Right ventricle myocardium inferior (tissue), 1 donor: Measurements from ENCODE around the gene RETSAT. TPM values are rescaled to one million over a fixed set of nuclear protein-coding genes. Genes with fewer than 3 reads are reported as not detected.
"Not testable (repeated sequence)": the region's sequence is repeated elsewhere in the genome, so short reads cannot be mapped to it uniquely, and the experiment has no call there.

Source experiments
- ATAC-seq: fragments of 200-7000 bp; cut with Tn5 transposase; one replicate; pipeline ENCODE4 v1.9.1; 2020; ENCODE audit warnings: mild to moderate bottlenecking, moderate library complexity
- DNase-seq: peaks from one replicate; pipeline ENCODE4 v3.0.0; 2021; ENCODE audit errors: missing footprints
- intact Hi-C: fragments of 100-400 bp; cut with DNase I; formaldehyde crosslinking; loops from one replicate; pipeline ENCODE4 v1.11.0; 2022
- total RNA-seq: library from RNA; stranded (reverse); fragmentation: NEBNext Ultra II Directional; extraction: Animal tissue kit (Norgen Biotek cat#: 25700); gene quantifications from one replicate; pipeline ENCODE4 v1.2.1, GENCODE V29; 2021
- donor health status: DM: no; HTN: yes; CAD: no; lungs with severe emphysema.

Gene RETSAT
- total RNA-seq, 1 donor from 2014 or later: 44.8 TPM

DNA sequence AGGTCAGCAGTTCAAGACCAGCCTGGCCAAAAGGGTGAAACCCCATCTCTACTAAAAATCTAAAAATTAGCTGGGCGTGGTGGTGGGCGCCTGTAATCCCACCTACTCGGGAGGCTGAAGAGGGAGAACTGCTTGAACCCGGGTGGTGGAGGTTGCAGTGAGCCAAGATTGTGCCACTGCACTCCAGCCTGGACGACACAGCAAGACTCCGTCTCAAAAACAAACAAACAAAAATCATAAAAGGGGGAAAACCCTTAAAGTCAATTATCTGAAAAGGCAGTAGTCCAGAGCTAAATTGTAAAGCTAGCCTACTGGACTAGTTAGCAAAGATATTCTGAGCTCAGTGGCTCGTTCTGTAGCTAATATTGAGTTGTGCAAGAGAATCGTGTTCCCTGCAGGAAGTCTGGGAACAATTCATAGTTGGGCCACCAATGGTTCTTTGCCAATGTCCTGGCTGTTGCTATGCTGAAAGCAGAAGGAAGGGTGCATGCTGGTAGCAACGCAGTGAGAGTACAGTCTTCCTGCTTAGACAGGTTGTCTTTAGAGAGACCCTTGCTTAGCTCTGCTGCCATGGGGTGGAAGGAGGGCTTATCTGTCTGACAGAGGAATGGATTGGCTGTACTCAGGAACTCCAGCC lies 30.9 kb downstream of the RETSAT start:
- no peak for ATAC-seq

DNA sequence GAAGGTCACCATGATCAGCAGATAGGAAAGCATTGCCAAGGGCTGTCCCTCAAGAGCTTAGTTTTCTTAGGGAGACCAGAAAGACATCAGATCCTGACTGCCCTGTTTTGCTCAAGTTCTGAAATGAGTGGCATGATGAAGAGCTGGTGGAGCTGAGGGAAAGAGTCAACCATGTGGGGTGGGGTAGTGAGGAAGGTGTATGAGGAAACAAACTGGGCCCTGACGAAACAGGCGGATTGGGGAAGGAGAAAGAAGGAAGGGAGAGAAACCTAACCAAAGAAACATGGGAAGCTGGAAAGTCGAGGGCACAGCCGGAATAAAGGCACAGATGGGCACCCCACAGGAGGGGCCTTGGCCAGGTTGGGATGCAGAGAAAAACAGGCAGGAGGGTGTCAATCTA lies 34.5 kb downstream of the RETSAT start:
- intact Hi-C loops: no loop called here
- no peak for DNase-seq
- no peak for ATAC-seq

More for the DNA sequence above, 30.9 kb downstream of the RETSAT start:
- intact Hi-C loops: no loop called here
- DNase-seq: no peak

DNA sequence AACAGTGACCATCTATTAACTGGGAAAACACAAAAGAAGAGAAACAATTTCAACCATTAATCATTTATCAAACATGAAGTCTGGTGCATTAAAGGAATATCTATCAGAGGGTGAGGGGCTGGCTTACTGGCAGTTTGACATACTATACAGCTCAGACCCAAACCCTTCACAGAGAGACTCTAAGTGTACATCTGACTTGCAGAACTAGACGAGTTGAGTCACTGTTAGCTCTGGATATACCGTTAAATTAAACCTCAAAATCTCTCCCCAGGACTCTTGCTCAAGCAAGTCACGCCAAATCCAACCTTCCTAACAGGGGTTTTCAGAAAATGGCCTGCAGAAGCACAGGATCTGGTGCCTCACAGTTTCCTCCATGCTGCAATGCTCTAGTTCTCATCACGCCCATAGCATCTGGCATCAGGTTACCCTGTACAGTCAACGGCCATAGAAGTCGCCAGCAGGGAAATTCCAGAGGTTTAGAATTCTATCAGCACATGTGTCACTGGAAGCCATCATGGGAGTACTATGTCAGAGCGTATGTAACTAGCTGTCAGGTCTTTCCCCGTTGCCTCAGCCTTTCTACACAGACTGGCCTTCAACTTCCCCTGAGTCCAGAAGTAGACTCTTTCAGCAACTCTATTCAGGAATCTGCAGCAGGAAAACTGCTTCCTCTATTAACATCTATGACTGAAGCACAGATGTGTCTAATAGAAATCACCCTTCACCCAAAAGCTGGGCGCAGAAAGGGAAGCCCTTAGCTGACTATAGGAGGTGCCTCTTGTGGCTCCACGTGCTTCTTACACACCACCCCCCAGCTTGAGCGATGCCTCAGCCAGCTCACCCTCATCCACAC lies 35.9 kb downstream of the RETSAT start:
- no peak for ATAC-seq
- no peak for DNase-seq
- intact Hi-C loops: no loop called here

DNA sequence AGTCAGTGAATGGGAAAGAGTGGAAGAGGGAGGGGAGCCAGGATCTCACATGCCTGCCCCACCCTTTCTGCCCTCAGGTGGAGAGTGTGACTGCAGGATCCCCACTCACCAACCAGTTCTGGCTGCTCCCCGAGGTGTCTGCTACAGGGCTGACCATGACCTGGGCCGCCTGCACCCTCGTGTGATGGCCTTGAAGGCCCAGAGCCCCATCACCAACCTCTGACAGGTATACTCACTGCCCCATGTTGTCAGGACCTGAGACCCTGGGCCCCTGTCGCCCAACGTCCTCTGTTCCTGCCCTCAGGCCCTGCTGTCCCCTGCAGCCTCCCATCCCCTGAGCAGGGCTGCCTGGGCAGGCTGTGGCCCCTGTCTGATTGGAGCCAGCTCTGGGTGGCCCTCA lies 38.4 kb downstream of the RETSAT start:
- DNase-seq, ATAC-seq, intact Hi-C loops: not testable (repeated sequence)

DNA sequence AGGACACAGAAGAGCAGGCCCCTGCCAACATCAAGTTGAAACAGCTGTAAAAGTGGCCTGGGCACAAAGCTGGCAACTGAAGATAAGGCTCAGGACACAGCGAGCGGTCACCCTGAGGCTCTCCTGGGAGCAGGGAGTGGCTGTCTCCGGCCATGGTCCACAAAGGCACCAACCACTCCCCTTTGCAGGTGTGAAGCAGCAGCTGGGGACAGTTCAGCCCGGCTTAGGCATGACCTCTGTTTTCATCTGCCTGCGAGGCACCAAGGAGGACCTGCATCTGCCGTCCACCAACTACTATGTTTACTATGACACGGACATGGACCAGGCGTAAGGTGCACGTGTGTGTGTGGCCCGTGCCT lies 39.5 kb downstream of the RETSAT start:
- DNase-seq (no peak), ATAC-seq (peak; percentile 35)
- intact Hi-C loops: no loop called here

DNA sequence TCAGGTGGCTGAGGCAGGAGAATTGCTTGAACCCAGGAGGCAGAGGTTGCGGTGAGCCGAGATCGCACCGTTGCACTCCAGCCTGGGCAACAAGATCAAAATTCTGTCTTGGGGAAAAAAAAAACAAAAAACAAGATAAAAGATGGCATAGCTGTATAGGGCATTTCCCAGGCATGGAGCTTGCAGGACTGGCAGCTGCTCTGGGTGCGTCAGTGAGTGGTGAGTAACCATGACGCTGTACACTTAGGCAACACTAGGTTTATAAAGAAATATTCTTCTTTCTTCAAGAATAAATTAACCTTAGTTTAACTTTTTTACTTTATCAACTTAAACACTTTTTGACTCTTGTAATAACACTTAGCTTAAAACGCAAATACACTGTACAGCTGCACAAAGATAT lies 41.9 kb downstream of the RETSAT start:
- intact Hi-C loops: no loop called here
- no peak for DNase-seq
- ATAC-seq: no peak

DNA sequence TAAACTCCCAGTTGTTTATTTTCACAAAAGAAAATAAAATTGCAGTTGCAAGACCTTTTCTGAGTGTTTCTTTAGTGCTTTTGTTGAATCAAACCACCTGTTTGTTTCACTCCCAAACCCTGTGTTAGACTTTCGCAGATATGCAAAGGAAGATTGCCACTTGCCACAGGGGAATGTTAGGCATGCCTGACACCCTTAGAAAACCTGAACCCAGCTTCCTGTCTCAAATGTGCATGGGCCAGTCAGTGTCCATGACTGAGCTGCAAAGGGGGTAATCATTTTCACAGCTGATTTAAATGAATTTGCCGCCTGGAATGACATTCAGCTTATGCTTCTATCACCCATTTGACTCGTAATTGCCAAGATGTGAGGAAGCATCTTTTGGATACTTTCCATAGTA lies 44.0 kb downstream of the RETSAT start:
- ATAC-seq (no peak), DNase-seq (no peak)
- intact Hi-C loops: no loop called here

DNA sequence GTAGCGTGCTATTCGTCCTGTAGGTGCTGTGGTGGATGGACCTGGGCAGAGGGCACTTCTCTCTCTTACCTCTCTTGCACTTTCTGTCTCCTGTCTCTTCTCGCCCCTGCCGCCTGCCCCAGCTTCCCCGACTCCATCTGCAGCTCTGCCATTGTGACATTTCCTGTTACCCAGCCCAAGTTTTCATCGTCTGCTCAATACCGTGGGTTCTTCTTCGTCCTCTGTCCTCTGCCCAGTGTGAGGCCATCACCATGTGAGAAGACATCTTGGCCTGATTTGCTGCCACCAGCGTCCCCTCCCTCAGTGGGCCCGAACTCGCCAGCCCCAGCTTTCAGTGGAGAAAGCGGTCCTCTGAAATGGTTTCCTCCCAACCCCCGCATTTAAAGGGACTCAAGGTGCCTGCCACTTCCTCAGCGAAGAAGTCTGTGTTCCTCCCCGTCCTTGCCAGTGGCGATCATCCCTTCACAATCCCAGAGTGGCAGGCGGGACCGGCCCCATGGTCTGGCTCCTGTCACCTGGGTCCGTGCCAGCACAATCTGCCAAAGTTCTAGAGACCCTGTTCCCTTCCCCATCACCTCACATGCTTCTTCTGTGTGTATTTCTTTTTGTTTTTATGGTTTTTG lies 44.5 kb downstream of the RETSAT start:
- no peak for ATAC-seq
- intact Hi-C loops: no loop called here
- DNase-seq: no peak

DNA sequence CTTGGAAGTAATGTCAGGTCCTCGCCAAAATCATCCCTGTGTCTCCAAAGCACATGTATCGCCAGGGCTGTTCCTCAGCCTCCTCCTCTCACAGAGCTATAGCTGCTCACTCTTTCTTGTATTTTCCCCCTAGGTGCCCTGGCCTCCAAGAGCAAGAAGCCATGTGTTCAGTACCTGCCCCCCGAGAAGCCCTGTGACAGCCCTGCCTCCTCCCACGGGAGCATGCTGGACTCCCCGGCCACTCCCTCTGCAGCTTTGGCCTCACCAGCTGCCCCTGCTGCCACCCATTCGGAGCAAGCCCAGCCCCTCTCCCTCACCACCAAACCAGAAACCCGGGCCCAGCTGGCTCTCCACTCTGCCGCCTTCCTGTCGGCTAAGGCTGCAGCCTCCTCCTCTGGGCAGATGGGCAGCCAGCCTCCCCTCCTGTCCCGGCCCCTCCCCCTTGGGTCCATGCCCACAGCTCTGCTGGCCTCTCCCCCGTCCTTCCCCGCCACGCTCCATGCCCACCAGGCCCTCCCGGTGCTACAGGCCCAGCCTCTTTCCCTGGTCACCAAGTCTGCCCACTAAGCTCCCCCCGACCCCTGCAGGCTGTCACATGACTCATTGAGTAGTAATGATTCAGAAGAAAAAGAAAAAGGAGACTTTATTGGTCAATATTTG lies 45.3 kb downstream of the RETSAT start:
- DNase-seq (no peak), ATAC-seq (peak; percentile 35)
- intact Hi-C loops: no loop called here

DNA sequence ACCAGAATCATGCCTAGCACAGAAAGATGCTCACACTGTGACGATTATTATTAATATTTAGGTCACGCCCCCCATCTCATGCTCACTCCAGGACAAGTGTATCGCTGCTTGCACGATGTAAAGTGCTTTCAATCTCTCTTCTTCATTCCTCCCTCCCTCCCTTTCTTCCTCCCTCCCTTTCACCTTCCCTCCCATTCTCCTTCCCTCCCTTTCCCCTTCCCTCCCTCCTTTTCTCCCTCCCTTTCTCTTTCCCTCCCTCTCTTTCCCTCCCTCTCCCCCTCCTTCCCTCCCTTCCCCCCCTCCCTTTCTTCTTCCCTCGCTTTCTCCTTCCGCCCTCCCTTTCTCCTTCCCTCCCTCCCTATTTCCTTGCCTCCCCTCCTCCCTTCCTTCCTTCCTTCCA lies 46.1 kb downstream of the RETSAT start:
- DNase-seq: no peak
- intact Hi-C loops: no loop called here
- no peak for ATAC-seq

DNA sequence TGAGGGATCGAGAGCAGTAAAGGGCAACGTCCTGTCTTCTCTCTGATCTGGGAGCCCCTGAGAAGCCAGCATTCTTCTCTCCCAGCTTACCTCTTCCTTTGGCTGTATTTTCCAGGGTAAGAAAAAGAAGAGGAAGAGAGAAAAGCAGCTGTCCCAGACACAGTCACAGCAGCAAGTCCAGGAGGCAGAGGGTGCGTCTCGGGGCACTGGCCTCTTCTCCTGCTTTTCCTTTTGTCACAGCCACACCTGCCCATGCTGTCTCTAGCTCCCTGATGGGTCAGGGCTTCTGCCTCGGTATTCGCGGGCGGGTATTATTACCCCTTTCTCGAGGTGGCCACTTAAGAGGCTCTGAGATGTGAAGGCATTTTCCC lies 46.8 kb downstream of the RETSAT start:
- intact Hi-C loops: no loop called here
- DNase-seq (no peak), ATAC-seq (no peak)

DNA sequence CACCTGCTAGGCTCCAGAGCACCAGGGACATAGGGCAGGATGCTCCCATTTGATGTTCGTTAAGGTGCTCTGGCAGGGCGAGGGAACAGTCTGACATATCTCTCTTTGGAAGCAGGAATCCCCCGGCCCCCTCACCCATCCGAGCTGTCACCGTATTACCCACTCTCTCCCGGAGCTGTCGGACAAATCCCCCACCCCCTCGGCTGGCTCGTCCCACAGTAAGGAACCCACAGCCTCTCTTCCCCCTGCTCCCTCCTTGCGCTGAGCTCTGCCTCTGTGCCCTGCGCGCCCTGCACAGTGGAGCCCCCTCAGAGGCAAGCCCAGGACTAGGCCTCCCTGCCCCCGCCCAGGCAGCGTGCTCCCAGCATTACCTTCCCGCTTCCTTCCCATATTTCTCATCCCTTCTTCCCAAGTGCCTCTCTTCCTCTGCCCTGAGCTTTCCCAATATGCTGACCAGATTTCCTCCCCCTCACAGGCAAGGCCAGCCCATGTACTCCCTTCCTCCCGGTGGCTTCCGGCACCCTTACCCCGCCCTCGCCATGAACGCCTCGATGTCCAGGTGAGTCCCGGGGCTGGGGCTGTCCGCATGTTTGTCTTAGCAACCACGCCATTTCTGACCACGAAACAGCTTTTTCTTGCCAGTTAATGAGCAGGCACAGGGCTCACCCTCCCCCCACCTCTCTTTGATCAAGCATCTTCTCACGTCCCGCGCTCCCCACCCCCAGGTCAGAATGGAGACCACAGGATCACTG lies 50.4 kb downstream of the RETSAT start:
- intact Hi-C loops: no loop called here

DNA sequence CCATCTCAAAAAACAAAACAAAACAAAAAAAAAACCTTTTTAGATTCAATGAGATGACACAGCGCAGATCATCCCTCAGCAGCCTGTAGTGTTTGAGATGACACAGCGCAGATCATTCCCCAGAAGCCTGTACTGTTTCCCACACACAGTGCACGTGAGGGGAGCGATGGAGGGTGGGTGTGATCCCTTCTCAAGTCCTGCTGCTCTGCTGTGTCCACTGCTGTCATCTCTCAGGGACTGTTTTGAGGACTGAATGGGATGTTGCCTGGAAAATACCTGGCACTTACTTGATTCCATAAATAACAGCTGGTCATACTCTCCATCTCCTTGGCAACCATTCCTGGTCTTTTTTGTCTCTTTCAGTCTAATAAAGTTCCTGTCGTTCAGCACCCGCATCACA lies 52.2 kb downstream of the RETSAT start:
- intact Hi-C loops: no loop called here
- ATAC-seq: peak; percentile 45
- DNase-seq: no peak

More for the DNA sequence above, 50.4 kb downstream of the RETSAT start:
- DNase-seq (no peak), ATAC-seq (no peak)

Other genes with a start within 250 kb of the RETSAT start
- gene TCF7L1, start 221.1 kb downstream of the RETSAT start, total RNA-seq: 9.3 TPM
- 65.6 TPM for gene TGOLN2, start 26.5 kb downstream of the RETSAT start, total RNA-seq
- 10.2 TPM for gene ELMOD3, start 241 bp upstream of the RETSAT start, total RNA-seq
- 5.2 TPM for gene CAPG, start 55.8 kb upstream of the RETSAT start, total RNA-seq
- gene SH2D6, start 64.2 kb upstream of the RETSAT start, total RNA-seq: not detected
- gene MAT2A, start 184.6 kb upstream of the RETSAT start, total RNA-seq: 118 TPM
- gene GGCX, start 207.0 kb upstream of the RETSAT start, total RNA-seq: 26.9 TPM
- 26.1 TPM for gene VAMP8, start 223.1 kb upstream of the RETSAT start, total RNA-seq
- gene VAMP5, start 229.9 kb upstream of the RETSAT start, total RNA-seq: 62.1 TPM
- gene RNF181, start 241.2 kb upstream of the RETSAT start, total RNA-seq: 87.8 TPM
- 10.8 TPM for gene TMEM150A, start 248.2 kb upstream of the RETSAT start, total RNA-seq